GM21528 (cell line): ENCODE data around the gene GNG2.

Experiments used
- ATAC-seq: cut with Tn5 transposase; IDR thresholded peaks from one replicate; pipeline ENCODE4 v1.9.1; 2021; ENCODE audit warnings: mild to moderate bottlenecking, moderate library complexity; ENCODE audit not compliant: unreplicated experiment, low FRiP score

Gene GNG2

GRCh38 chr14:51988221-51988620, 127.8 kb downstream of the GNG2 start:
- no peak for ATAC-seq

GRCh38 chr14:51989293-51990234, 129.2 kb downstream of the GNG2 start, which contains the start of gene RTRAF:
Gene RTRAF, plus strand, starts transcription at chr14:51989546. Its CDS starts 94 bp downstream, at chr14:51989640.
- peak; percentile 96 for ATAC-seq

- no peak for ATAC-seq
These were observed 130.1 kb downstream of the GNG2 start for GRCh38 chr14:51990488-51990887.

GRCh38 chr14:51993285-51993920, 133.0 kb downstream of the GNG2 start:
- no peak for ATAC-seq

- ATAC-seq, result no peak
These were observed 135.8 kb downstream of the GNG2 start for GRCh38 chr14:51996148-51996746.

GRCh38 chr14:51998348-51998747, 137.9 kb downstream of the GNG2 start:
- ATAC-seq, result no peak

GRCh38 chr14:51999084-51999483, 138.7 kb downstream of the GNG2 start:
- ATAC-seq, result no peak

- no peak for ATAC-seq
These were observed 139.7 kb downstream of the GNG2 start for GRCh38 chr14:52000019-52000582.

GRCh38 chr14:52000696-52001095, 140.3 kb downstream of the GNG2 start:
- ATAC-seq, result no peak

- no peak for ATAC-seq
These were observed 142.1 kb downstream of the GNG2 start for GRCh38 chr14:52002542-52002941.

GRCh38 chr14:52003324-52003723, 142.9 kb downstream of the GNG2 start:
- ATAC-seq, result no peak

GRCh38 chr14:52005625-52006024, 145.2 kb downstream of the GNG2 start:
- no peak for ATAC-seq

GRCh38 chr14:52006361-52006760, 145.9 kb downstream of the GNG2 start:
- no peak for ATAC-seq

GRCh38 chr14:52007211-52007610, 146.8 kb downstream of the GNG2 start:
- ATAC-seq, result no peak

GRCh38 chr14:52007637-52008036, 147.2 kb downstream of the GNG2 start:
- no peak for ATAC-seq

GRCh38 chr14:52008136-52008535, 147.7 kb downstream of the GNG2 start:
- ATAC-seq, result no peak

GRCh38 chr14:52010173-52010693, 149.8 kb downstream of the GNG2 start:
- ATAC-seq, result no peak

- ATAC-seq, result no peak
These were observed 151.1 kb downstream of the GNG2 start for GRCh38 chr14:52011523-52011922.

GRCh38 chr14:52012635-52013034, 152.2 kb downstream of the GNG2 start:
- ATAC-seq, result no peak

- ATAC-seq, result no peak
These were observed 153.7 kb downstream of the GNG2 start for GRCh38 chr14:52013984-52014600.
